Uterus (tissue), 2 donors: ENCODE measurements around the gene TMEM175.

ENCODE experiments used
- CTCF ChIP-seq, 4 experiments: fragments of 200-600 bp in 2 of 4; fragments of 450-650 bp in 2 of 4; sonication (generic) in 2 of 4; IDR thresholded peaks; one replicate each; pipeline ENCODE4 v1.5.1; 2016 to 2019; ENCODE audit warnings: antibody characterized with exemption in 4 of 4, mild to moderate bottlenecking in 2 of 4, moderate library complexity in 1 of 4
- POLR2A ChIP-seq, 2 donors: fragments of 450-650 bp; IDR thresholded peaks; one replicate each; pipeline ENCODE4 v1.6.1; 2016; ENCODE audit warnings: antibody characterized with exemption in 2 of 2, mild to moderate bottlenecking in 1 of 2, moderate library complexity in 1 of 2

- no peak for TF ChIP-seq CTCF (IDR thresholded peaks at IDR 0.05)
- no peak for TF ChIP-seq POLR2A (IDR thresholded peaks at IDR 0.05)
Observed at GRCh38 chr4:917992-918391, 14.3 kb upstream of the TMEM175 start.
